Stimulated activated naive CD8-positive, alpha-beta T cell treated with anti-CD3 and anti-CD28 coated beads, Interleukin-15, Interleukin-2, amounts not matched to agents 100 ng/mL and 50 ng/mL, for 24 hours (primary cell): ENCODE data around the gene NHLRC2.

Source experiments
- H3K27ac Mint-ChIP-seq: one replicate; pipeline ENCODE4 v1.8.0; 2021; ENCODE audit warnings: mild to moderate bottlenecking, mixed read lengths
- H3K27me3 Mint-ChIP-seq: one replicate; pipeline ENCODE4 v1.8.0; 2021; ENCODE audit warnings: mixed read lengths
- H3K36me3 Mint-ChIP-seq: one replicate; pipeline ENCODE4 v1.8.0; 2021; ENCODE audit warnings: low read depth, mixed read lengths
- H3K4me1 Mint-ChIP-seq: one replicate; pipeline ENCODE4 v1.8.0; 2021; ENCODE audit warnings: low read depth, mixed read lengths
- H3K4me3 Mint-ChIP-seq: one replicate; pipeline ENCODE4 v1.8.0; 2021; ENCODE audit warnings: mild to moderate bottlenecking, mixed read lengths
- H3K9me3 Mint-ChIP-seq: one replicate; pipeline ENCODE4 v1.8.0; 2021; ENCODE audit warnings: mixed read lengths

The NHLRC2 gene

DNA sequence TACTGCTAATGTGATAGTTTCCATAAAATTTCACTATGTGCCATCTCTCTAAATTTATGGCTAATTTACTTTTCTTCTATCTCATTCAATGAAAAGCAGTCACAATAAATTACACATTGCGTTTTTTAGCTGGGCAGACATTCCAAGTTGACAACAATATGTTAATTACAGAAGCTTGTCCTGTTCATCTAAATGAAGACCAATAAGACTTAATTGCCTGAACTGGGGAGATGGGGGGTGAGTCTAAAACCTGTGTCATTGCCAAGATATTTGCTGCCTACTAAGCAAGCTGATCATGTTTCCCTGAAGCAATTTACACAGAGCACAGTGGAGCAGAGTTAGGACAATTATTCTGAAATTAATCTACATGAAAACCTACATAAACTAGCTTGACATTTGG lies 99.9 kb downstream of the NHLRC2 start:
- Mint-ChIP-seq H3K4me3 (no peak overlapping the region), H3K4me1 (peaks cover 16% of the 10 kb centered on the region), H3K9me3 (no peaks in the 10 kb centered on the region), H3K36me3 (no peaks in the 10 kb centered on the region), H3K27ac (no peak overlapping the region), H3K27me3 (peaks cover 27% of the 10 kb centered on the region)

DNA sequence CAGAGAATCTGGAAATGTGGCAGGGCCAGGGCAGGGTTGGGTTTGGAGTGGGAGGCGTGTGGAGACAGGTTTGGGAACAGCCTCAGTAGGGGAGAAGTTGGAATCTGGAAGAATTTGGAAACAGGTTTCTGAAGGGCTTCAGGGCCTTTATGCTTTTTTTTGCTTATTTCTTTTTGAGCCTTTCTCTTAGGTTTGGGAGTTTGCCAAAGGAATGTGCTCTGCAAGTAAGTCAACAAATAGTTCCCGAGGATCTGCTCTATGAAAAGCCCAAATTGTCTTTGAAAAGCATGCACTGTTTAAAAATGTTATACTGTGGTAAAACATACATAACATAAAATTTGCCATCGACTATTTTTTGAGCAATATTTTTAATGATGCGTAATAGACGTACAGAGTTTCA lies 102.6 kb downstream of the NHLRC2 start:
- Mint-ChIP-seq H3K4me1 (peaks cover 41% of the 10 kb centered on the region), H3K9me3 (no peaks in the 10 kb centered on the region), H3K4me3 (no peak overlapping the region), H3K27ac (no peak overlapping the region), H3K27me3 (peaks cover 27% of the 10 kb centered on the region), H3K36me3 (no peaks in the 10 kb centered on the region)

DNA sequence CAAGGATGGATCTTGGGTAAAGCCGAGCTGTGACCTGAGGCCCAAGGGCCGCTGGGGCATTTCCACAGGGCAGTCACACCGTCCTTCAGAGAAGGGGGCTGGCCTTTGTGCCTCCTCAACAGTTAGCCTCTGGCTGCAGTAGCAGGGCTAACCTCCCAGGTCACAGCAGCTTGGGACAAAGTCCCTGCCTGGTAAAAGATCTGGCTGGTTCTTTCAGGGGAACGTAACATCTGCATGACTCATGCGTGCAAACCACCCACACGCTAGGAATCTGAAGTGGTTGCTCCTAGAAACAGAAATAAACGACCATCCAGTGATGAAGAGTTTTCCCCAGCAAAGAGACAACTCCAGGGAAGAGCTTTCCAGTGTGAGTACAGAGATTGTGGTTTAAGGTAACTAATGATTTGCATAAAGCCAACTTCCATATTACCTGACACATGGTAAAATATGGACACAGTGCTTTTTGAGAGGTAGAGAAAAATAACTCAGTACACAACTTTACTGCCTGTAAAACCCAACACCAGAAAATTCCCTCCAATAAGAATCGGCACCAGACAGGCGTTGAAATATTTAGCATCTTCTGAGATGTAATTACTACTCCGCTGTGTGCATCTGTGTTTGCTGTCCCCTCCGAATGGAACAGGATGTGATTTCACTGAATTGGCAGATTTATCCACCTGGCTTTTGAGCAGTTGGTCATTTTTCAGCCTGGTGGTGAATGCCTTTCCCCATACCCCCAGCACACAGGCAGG lies 104.3 kb downstream of the NHLRC2 start:
- Mint-ChIP-seq H3K36me3 (peaks cover 3% of the 10 kb centered on the region), H3K4me3 (no peak overlapping the region), H3K4me1 (peaks cover 42% of the 10 kb centered on the region), H3K9me3 (peaks cover 6% of the 10 kb centered on the region), H3K27me3 (peaks cover 32% of the 10 kb centered on the region), H3K27ac (peak overlapping the region; percentile 45)

DNA sequence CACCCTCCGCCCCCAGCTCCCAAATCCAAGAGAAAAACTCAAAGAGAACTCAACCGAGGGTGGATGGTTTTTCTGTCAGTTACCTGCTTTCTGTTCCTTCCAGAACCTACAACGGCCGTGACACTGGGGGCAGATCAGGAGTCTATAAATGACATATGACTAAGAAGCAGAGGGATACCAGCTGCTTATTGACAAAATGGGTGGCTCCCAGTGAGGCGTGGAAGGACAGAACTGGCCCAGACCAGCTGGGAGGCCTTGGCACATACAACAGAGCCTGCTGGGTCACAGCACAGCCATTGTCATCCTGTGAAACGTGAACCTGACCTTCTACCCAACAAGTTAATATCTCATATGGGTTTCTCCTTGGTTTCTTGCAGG lies 104.9 kb downstream of the NHLRC2 start:
- Mint-ChIP-seq H3K9me3 (peaks cover 9% of the 10 kb centered on the region), H3K4me1 (peaks cover 42% of the 10 kb centered on the region), H3K36me3 (peaks cover 3% of the 10 kb centered on the region), H3K27ac (no peak overlapping the region), H3K4me3 (no peak overlapping the region), H3K27me3 (peaks cover 32% of the 10 kb centered on the region)

DNA sequence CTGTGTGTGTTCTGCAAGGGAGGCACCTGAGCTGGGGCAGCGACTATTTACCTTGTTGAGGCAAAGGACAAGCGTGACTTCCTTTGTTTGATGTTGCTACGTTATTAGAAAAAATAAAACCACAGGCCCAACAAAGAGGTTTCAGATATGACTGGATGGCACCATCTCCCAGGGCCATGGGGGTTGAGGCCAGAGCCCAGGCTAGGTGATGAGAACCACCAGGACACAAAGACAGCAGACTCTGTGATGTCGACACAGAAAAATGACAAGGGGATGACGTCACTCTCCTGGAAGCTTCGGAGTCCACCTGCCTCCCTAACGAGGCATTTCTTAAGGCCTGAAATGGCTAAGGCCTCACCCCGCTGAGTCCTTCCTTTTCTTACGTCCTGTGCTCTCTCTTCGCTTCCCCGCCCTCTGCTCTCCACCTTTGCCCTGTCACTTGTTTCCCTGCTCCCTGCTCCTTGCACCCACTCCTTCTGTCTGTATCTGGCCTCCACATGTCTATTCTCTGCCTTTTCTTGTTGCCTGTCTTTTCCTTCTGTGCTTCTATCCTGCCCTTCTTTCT lies 106.2 kb downstream of the NHLRC2 start:
- peaks cover 42% of the 10 kb centered on the region for H3K4me1 Mint-ChIP-seq
- no peak overlapping the region for H3K4me3 Mint-ChIP-seq
- peaks cover 3% of the 10 kb centered on the region for H3K36me3 Mint-ChIP-seq
- no peak overlapping the region for H3K27ac Mint-ChIP-seq
- peaks cover 31% of the 10 kb centered on the region for H3K27me3 Mint-ChIP-seq
- peaks cover 9% of the 10 kb centered on the region for H3K9me3 Mint-ChIP-seq

DNA sequence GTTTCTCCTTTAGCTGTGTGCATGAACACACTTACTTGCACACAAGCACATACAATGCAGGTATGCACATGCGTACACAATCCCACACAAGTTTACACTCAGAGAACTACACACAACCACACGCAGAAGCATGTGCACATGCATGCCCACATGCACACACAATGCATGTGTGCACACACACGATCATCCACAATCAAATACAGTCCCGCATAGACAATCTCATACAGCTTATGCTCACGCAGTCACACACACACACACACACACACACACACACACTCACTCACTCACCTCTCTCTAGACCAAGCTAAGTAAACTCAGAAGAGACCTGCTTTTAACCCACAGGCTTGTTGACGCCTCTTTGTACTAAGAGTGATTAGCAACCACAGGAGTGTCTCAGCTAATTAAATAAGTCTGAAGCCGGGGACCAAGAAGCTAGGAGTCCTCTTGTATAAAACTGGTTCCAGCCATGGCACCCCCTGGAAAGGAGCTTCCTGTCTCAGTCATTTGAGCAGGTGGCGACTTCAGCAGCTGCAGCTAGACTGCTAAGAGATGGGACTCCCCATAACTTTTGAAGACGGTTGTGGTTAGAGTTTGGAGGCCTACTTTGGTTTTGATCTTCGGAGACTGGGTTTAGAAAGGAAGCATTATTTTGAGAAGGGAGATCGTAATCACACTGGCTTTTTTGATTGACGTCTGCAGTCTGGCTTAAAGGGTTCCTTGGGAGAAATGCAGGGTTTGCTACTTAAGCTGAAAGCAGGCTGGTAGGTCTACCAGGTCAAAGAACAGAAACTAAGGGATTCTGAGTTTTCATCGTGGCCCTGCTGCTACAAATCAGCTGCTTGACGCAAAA lies 106.9 kb downstream of the NHLRC2 start:
- Mint-ChIP-seq H3K4me1 (peaks cover 42% of the 10 kb centered on the region), H3K27ac (peak overlapping the region; percentile 45), H3K4me3 (no peak overlapping the region), H3K27me3 (peaks cover 24% of the 10 kb centered on the region), H3K36me3 (peaks cover 3% of the 10 kb centered on the region), H3K9me3 (peaks cover 9% of the 10 kb centered on the region)

GRCh38 chr10:113965077-113965476 lies 110.6 kb downstream of the NHLRC2 start:
- Mint-ChIP-seq H3K4me1 (peaks cover 23% of the 10 kb centered on the region), H3K4me3 (no peak overlapping the region), H3K36me3 (peaks cover 8% of the 10 kb centered on the region), H3K27me3 (peaks cover 8% of the 10 kb centered on the region), H3K9me3 (peaks cover 16% of the 10 kb centered on the region), H3K27ac (no peak overlapping the region)

DNA sequence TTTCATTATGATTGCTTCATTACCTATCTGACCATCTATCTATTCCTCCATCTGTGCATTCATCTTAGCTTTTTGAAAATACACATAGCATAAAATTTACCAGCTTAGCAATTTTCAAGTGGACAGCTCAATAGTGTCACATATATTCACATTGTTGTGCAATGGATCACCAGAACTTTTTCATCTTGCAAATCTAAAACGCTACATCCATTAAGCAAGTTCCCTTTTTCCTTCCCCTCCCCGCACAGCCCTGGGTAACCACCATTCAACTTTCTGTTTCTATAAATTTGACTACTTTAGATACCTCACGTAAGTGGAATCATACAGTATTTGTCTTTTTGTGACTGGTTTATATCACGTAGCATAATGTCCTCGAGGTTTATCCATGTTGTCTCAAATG lies 111.2 kb downstream of the NHLRC2 start:
- peaks cover 8% of the 10 kb centered on the region for H3K27me3 Mint-ChIP-seq

More for the DNA sequence above, 111.2 kb downstream of the NHLRC2 start:
- no peak overlapping the region for H3K27ac Mint-ChIP-seq
- peaks cover 16% of the 10 kb centered on the region for H3K9me3 Mint-ChIP-seq
- H3K4me3 Mint-ChIP-seq: no peak overlapping the region
- H3K4me1 Mint-ChIP-seq: peaks cover 18% of the 10 kb centered on the region
- peaks cover 8% of the 10 kb centered on the region for H3K36me3 Mint-ChIP-seq
